HG03045 (cell line): ENCODE data around the gene CCDC116.
"Not testable (repeated sequence)": the region's sequence is repeated elsewhere in the genome, so short reads cannot be mapped to it uniquely, and the experiment has no call there.

Experiments
- ATAC-seq: cut with Tn5 transposase; IDR thresholded peaks from one replicate; pipeline ENCODE4 v1.9.1; 2021; ENCODE audit warnings: mild to moderate bottlenecking, moderate library complexity; ENCODE audit not compliant: unreplicated experiment

CCDC116 gene

GRCh38 chr22:21606775-21607174, 25.8 kb upstream of the CCDC116 start:
- no peak for ATAC-seq

- not testable (repeated sequence) for ATAC-seq
Measured at GRCh38 chr22:21609556-21610157, 22.9 kb upstream of the CCDC116 start.

- no peak for ATAC-seq
Measured at GRCh38 chr22:21611210-21611977, 21.2 kb upstream of the CCDC116 start.

GRCh38 chr22:21612858-21613257, 19.7 kb upstream of the CCDC116 start:
- no peak for ATAC-seq

GRCh38 chr22:21613553-21614233, 18.9 kb upstream of the CCDC116 start:
- no peak for ATAC-seq

- no peak for ATAC-seq
Measured at GRCh38 chr22:21615731-21616130, 16.8 kb upstream of the CCDC116 start.

- ATAC-seq = not testable (repeated sequence)
Measured at GRCh38 chr22:21617337-21617736, 15.2 kb upstream of the CCDC116 start.

- ATAC-seq = no peak
Measured at GRCh38 chr22:21621025-21621424, 11.5 kb upstream of the CCDC116 start.

- ATAC-seq = no peak
Measured at GRCh38 chr22:21622011-21622918, 10.3 kb upstream of the CCDC116 start.

- no peak for ATAC-seq
Measured at GRCh38 chr22:21622919-21623647, 9.5 kb upstream of the CCDC116 start.

- no peak for ATAC-seq
Measured at GRCh38 chr22:21623648-21623970, 9.0 kb upstream of the CCDC116 start.

GRCh38 chr22:21624120-21624879, 8.3 kb upstream of the CCDC116 start:
- ATAC-seq = no peak

GRCh38 chr22:21624880-21625791, 7.4 kb upstream of the CCDC116 start:
- ATAC-seq = no peak

GRCh38 chr22:21626073-21626734, 6.4 kb upstream of the CCDC116 start:
- ATAC-seq = no peak

- no peak for ATAC-seq
Measured at GRCh38 chr22:21626735-21627469, 5.7 kb upstream of the CCDC116 start.

GRCh38 chr22:21628386-21629254, 3.9 kb upstream of the CCDC116 start:
- ATAC-seq = no peak
